CD4-positive, alpha-beta T cell treated with Interleukin-15 for 1 hour (primary cell): ENCODE results near the gene BET1L.
"Not testable (repeated sequence)": the region's sequence is repeated elsewhere in the genome, so short reads cannot be mapped to it uniquely, and the experiment has no call there.

Source experiments
- DNase-seq: peaks from one replicate; pipeline ENCODE4 v3.0.0-alpha.2; 2020

Gene BET1L, protein sequence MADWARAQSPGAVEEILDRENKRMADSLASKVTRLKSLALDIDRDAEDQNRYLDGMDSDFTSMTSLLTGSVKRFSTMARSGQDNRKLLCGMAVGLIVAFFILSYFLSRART

GRCh38 chr11:207208-207862 lies at the start of gene BET1L, which contains the start of gene RIC8A:
Gene BET1L (minus strand): TSS chr11:207399. CDS start chr11:207321, 78 bp downstream.
Gene RIC8A (plus strand): TSS chr11:207708. CDS start chr11:208855, 1,147 bp downstream.
- DNase-seq = peak; percentile 99

- DNase-seq = no peak
Measured at GRCh38 chr11:255816-256215, 48.6 kb upstream of the BET1L start.

- DNase-seq = no peak
Measured at GRCh38 chr11:255176-255575, 48.0 kb upstream of the BET1L start.

- DNase-seq = no peak
Measured at GRCh38 chr11:253886-254270, 46.7 kb upstream of the BET1L start.

- no peak for DNase-seq
Measured at GRCh38 chr11:253160-253885, 46.1 kb upstream of the BET1L start.

GRCh38 chr11:252666-253065 lies 45.5 kb upstream of the BET1L start:
- no peak for DNase-seq

- no peak for DNase-seq
Measured at GRCh38 chr11:251550-251949, 44.4 kb upstream of the BET1L start.

- peak; percentile 77 for DNase-seq
Measured at GRCh38 chr11:250740-251299, 43.6 kb upstream of the BET1L start.

GRCh38 chr11:250274-250673 lies 43.1 kb upstream of the BET1L start:
- no peak for DNase-seq

- no peak for DNase-seq
Measured at GRCh38 chr11:249062-249461, 41.9 kb upstream of the BET1L start.

- no peak for DNase-seq
Measured at GRCh38 chr11:244376-244775, 37.2 kb upstream of the BET1L start.

DNA sequence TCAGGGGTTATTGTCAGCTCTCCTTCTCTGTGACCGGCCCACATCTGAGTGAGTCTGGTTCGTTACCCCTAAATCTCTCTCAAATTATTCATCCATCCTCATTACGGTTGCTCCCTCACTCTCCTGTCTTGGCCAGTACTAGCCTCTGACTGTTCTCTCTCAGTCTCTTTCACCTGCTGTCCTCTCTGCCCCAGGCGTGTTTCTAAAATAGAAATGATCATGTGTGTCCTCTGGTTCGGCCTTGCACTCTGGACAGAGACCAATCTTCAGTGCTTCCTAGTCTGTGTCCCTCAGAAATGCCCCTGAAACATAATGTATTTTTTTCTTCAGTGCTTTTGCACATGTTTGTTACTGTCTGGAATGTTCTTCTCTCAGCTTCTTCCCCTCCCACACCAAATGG lies 34.4 kb upstream of the BET1L start:
- no peak for DNase-seq

DNA sequence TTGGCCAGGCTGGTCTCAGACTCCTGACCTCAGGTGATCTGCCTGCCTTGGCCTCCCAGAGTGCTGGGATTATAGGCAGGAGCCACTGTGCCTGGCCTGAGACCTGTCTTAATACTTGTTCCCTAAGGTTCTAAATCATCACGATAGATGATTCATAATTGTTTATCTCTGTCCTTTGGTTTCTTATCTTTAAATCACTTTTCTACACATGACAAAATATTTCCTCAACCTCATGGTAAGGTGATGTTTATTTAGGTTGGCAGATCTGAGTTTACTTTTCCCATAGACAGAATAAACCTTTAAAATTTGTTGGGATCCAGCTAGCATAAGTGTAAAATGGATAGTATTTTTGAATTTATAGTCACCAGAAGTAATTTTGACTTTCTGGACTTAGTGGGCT lies 33.1 kb upstream of the BET1L start:
- no peak for DNase-seq

DNA sequence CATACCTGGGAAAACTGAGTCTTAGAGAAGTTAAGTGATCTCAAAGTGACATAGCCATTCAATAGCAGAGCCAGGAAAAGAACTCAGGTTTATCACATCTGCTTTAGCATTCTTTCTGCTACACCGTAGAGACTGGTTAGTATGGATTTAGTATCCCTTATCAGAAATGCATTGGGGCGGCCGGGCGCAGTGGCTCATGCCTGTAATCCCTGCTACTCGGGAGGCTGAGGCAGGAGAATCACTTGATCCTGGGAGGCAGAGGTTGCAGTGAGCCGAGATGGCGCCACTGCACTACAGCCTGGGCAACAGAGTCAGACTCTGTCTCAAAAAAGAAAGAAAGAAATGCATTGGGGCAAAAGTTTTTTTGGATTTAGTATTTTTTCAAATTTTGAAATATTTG lies 31.1 kb upstream of the BET1L start:
- not testable (repeated sequence) for DNase-seq

GRCh38 chr11:236774-237767 lies 29.9 kb upstream of the BET1L start, which contains the start of gene PSMD13:
Gene PSMD13 (plus strand): TSS chr11:236976. CDS start chr11:237050, 74 bp downstream.
- peak; percentile 87 for DNase-seq

- DNase-seq = peak; percentile 90
Measured at GRCh38 chr11:235997-236773, 29.0 kb upstream of the BET1L start, which contains the start of gene SIRT3. Gene SIRT3 (minus strand): TSS chr11:236342. CDS start chr11:236328, 14 bp downstream.

DNA sequence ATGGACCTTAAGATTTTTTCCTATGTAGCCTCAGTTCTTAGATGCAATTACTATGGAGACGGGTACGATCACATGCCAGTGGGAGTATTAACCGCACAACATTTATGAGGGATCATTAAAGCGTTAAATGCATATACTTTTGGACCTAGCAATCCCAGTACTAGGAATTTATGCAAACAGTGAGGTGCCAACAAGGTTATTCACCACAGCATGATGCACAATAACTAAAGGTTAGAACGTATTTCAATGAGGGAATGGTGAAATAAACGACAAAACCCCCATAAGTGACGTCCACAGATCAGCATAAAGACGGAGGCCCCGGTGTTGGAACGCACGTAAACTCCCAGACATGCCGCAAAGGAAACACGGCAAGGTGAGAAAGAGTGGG lies 28.4 kb upstream of the BET1L start:
- peak; percentile 71 for DNase-seq

DNA sequence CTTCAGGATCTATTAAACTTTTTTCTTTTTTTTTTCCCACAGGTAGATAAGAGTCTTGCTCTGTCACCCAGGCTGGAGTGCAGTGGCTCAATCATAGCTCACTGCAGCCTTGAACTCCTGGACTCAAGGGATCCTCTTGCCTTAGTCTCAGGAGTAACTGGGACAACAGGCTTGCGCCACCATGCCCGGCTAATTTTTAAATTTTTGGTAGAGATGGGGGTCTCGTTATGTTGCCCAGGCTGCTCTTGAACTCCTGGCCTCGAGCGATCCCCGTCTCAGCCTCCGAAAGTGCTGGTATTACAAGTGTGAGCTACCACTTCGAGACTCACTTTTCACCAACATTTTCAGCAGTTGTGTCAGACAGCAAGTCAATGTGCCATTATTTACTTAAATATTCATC lies 28.0 kb upstream of the BET1L start:
- no peak for DNase-seq

GRCh38 chr11:232783-233565 lies 25.8 kb upstream of the BET1L start:
- no peak for DNase-seq

GRCh38 chr11:230431-230830 lies 23.2 kb upstream of the BET1L start:
- DNase-seq = no peak
